LNCaP clone FGC (cell line): ENCODE data around the gene HMX1.

Source experiments
- DNase-seq: peaks from one replicate; pipeline ENCODE4 v3.0.0-alpha.2; 2011; ENCODE audit warnings: low read depth
- H3K4me3 ChIP-seq: 2 replicates; pipeline ENCODE4 v1.5.1; 2011; ENCODE audit warnings: mild to moderate bottlenecking, low read depth, low read length, control low read depth
- CTCF ChIP-seq: IDR thresholded peaks from 2 replicates; pipeline ENCODE4 v1.5.1; 2012; ENCODE audit warnings: mild to moderate bottlenecking; ENCODE audit not compliant: control insufficient read depth, insufficient read depth; ENCODE audit errors: extremely low read depth

Gene HMX1

DNA sequence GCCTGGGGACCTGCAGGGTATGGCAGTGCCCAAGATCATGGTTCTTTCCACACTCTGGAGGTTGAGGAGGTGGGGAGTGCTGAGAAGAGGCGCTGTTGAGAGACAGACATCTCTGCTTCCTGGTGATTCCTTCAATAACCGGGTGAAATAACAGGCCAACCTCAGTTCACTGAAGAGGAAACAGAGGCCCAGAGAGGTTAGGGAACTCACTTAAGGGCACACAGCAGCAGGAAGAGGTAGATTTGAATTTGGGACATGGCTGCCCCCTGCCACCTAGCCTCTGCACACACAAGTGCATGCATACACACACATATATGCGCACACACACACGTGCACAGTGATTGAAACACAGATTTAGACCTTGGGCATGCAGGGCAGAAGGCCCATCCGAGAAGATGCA is 24.9 kb upstream of the HMX1 start:
- no peak overlapping the region for H3K4me3 ChIP-seq
- no peak for TF ChIP-seq CTCF
- DNase-seq: no peak

DNA sequence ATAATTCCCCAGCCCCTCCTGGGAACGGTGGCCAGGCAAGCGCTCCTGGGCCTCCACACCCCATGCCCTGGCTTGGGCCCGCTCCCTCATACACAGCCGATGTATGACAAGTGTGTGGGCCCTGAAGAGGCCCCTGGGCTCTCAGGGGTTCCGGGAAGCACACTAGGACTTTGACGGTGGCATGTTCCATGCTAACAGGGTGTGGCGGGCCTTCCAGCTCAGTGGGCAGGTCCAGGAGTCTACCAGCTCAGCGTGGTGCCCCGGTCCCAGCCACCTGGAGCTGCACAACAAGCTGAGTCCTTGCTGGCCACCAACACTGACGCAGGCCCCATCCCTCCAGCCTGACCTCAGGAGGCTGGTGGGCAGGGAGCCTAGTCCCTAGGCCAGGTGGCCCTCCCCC is 24.4 kb upstream of the HMX1 start:
- TF ChIP-seq CTCF: no peak
- H3K4me3 ChIP-seq: no peak overlapping the region
- DNase-seq: no peak

GRCh38 chr4:8895295-8895694 is 23.7 kb upstream of the HMX1 start:
- TF ChIP-seq CTCF: no peak
- H3K4me3 ChIP-seq: no peak overlapping the region
- DNase-seq: no peak

DNA sequence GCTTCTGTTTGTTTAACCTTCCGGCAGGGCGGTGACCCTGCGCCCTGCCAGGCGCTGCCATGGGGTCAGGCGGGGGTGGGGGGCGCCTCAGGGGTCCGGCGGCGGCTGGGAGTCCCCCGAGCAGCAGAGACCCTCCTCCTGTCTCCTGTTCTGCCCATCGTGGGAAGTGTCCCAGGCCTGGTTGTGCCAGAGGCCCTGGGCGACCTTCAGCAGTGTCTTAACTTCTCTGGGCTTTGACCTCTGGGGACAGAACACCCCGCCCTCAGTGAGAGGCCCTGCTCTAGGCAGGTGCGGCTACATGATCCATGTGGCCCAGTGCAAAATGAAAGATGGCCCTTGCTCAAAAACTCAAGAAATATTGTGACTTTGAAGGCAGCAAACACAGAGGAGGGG is 22.8 kb upstream of the HMX1 start:
- no peak overlapping the region for H3K4me3 ChIP-seq
- no peak for TF ChIP-seq CTCF

GRCh38 chr4:8893624-8894423 is 22.2 kb upstream of the HMX1 start:
- no peak for DNase-seq
- no peak for TF ChIP-seq CTCF
- no peak overlapping the region for H3K4me3 ChIP-seq

More for the DNA sequence above, 22.8 kb upstream of the HMX1 start:
- DNase-seq: no peak

- TF ChIP-seq CTCF: no peak
- DNase-seq: no peak
- no peak overlapping the region for H3K4me3 ChIP-seq
Measured at GRCh38 chr4:8893227-8893623, 21.6 kb upstream of the HMX1 start.
